IMR-90 (cell line): Measurements from ENCODE around the gene EPAS1. TPM values are rescaled to one million over a fixed set of nuclear protein-coding genes. Genes with fewer than 3 reads are reported as not detected.
A peak's percentile ranks its signal among the peaks of the same experiment; 100 is the strongest.

Experiments
- ATAC-seq: fragments of 200-7000 bp; cut with Tn5 transposase; 2 replicates; pipeline ENCODE4 v1.9.1; 2020; ENCODE audit warnings: low read depth, mild to moderate bottlenecking, moderate library complexity
- BruUV-seq: library from RNA; stranded (reverse); fragments of 400-500 nt; replicated peaks from 2 replicates; lab custom pipeline; 2021; lab: Mats Ljungman, UMichigan
- CTCF ChIA-PET: fragments of 300-600 bp; formaldehyde crosslinking; extraction: SDS; loops from one replicate; lab custom pipeline; 2021; ENCODE audit warnings: antibody characterized with exemption; lab: Yijun Ruan, JAX
- POLR2A ChIA-PET: fragments of 300-600 bp; sonication (Branson Sonifier 250); formaldehyde crosslinking; loops from one replicate; lab custom pipeline; 2022; ENCODE audit warnings: antibody characterized with exemption; ENCODE audit not compliant: unreplicated experiment; lab: Charles Lee
- DNase-seq: peaks from one replicate; pipeline ENCODE4 v3.0.0; 2013
- H2AFZ ChIP-seq: replicated peaks from 2 replicates; pipeline ENCODE3; 2013; ENCODE audit warnings: low read length, mild to moderate bottlenecking; ENCODE audit not compliant: poor library complexity
- H2AK5ac ChIP-seq: 2 replicates; pipeline ENCODE4 v1.6.1; 2013; ENCODE audit warnings: low read depth, low read length, inconsistent platforms
- H2AK9ac ChIP-seq: replicated peaks from 2 replicates; pipeline ENCODE3; 2013; ENCODE audit warnings: mild to moderate bottlenecking, low read depth, low read length, moderate library complexity; ENCODE audit not compliant: poor library complexity
- H2BK120ac ChIP-seq: 2 replicates; pipeline ENCODE4 v1.6.1; 2013; ENCODE audit warnings: low read depth, low read length, inconsistent platforms
- H2BK15ac ChIP-seq: 3 replicates; pipeline ENCODE4 v1.6.1; 2013; ENCODE audit warnings: low read depth, low read length, inconsistent platforms
- H2BK20ac ChIP-seq: 2 replicates; pipeline ENCODE4 v1.6.1; 2013; ENCODE audit warnings: low read depth, mild to moderate bottlenecking, inconsistent platforms, low read length, moderate library complexity
- H2BK5ac ChIP-seq: 2 replicates; pipeline ENCODE4 v1.6.1; 2013; ENCODE audit warnings: mild to moderate bottlenecking, low read depth, low read length, inconsistent platforms; ENCODE audit not compliant: poor library complexity, severe bottlenecking
- H3K14ac ChIP-seq: replicated peaks from 2 replicates; pipeline ENCODE4 v1.6.1; 2013; ENCODE audit warnings: low read depth, low read length, inconsistent platforms
- H3K18ac ChIP-seq: 2 replicates; pipeline ENCODE4 v1.6.1; 2013; ENCODE audit warnings: low read depth, low read length, control low read depth
- H3K23ac ChIP-seq: 2 replicates; pipeline ENCODE4 v1.6.1; 2013; ENCODE audit warnings: low read depth, low read length, inconsistent platforms
- H3K27ac ChIP-seq: 2 replicates; pipeline ENCODE4 v1.5.1; 2013; ENCODE audit warnings: mild to moderate bottlenecking, control low read depth, low read length; ENCODE audit not compliant: insufficient read depth
- H3K27me3 ChIP-seq: 2 replicates; pipeline ENCODE4 v1.6.1; 2013; ENCODE audit warnings: low read length; ENCODE audit not compliant: control insufficient read depth, insufficient read depth
- H3K36me3 ChIP-seq: 2 replicates; pipeline ENCODE4 v1.6.1; 2013; ENCODE audit warnings: low read length, mixed read lengths; ENCODE audit not compliant: control insufficient read depth, insufficient read depth
- H3K4ac ChIP-seq: 2 replicates; pipeline ENCODE4 v1.6.1; 2013; ENCODE audit warnings: low read depth, low read length, inconsistent platforms
- H3K4me1 ChIP-seq: 2 replicates; pipeline ENCODE4 v1.6.1; 2013; ENCODE audit warnings: low read length, mixed read lengths; ENCODE audit not compliant: control insufficient read depth, insufficient read depth
- H3K4me2 ChIP-seq: 2 replicates; pipeline ENCODE4 v1.6.1; 2013; ENCODE audit warnings: low read depth, mild to moderate bottlenecking, control low read depth, low read length, moderate library complexity
- H3K4me3 ChIP-seq: 2 replicates; pipeline ENCODE4 v1.5.1; 2013; ENCODE audit warnings: low read depth, mild to moderate bottlenecking, control low read depth, low read length, moderate library complexity; ENCODE audit not compliant: insufficient read depth
- H3K56ac ChIP-seq: 2 replicates; pipeline ENCODE4 v1.6.1; 2013; ENCODE audit warnings: low read length, inconsistent platforms; ENCODE audit not compliant: insufficient read depth; ENCODE audit errors: extremely low read depth
- H3K79me1 ChIP-seq, 2 experiments: 2 replicates each; pipeline ENCODE4 v1.6.1; 2013; ENCODE audit warnings: low read length in 2 of 2, inconsistent platforms in 1 of 2, low read depth in 1 of 2
- H3K9ac ChIP-seq: 2 replicates; pipeline ENCODE4 v1.6.1; 2013; ENCODE audit warnings: low read depth, low read length, control low read depth
- H3K9me1 ChIP-seq: 2 replicates; pipeline ENCODE4 v1.6.1; 2013; ENCODE audit warnings: low read length, inconsistent platforms; ENCODE audit not compliant: insufficient read depth
- H3K9me3 ChIP-seq: 2 replicates; pipeline ENCODE4 v1.6.1; 2013; ENCODE audit warnings: low read length; ENCODE audit not compliant: control insufficient read depth, insufficient read depth
- H4K20me1 ChIP-seq: 2 replicates; pipeline ENCODE4 v1.6.1; 2013; ENCODE audit warnings: low read length, inconsistent platforms; ENCODE audit not compliant: insufficient read depth
- H4K5ac ChIP-seq: 2 replicates; pipeline ENCODE4 v1.6.1; 2013; ENCODE audit warnings: mild to moderate bottlenecking, low read depth, low read length, control low read depth
- H4K8ac ChIP-seq, 2 experiments: 2 replicates each; pipeline ENCODE4 v1.6.1; 2013; ENCODE audit warnings: low read depth in 2 of 2, low read length in 2 of 2, control low read depth in 1 of 2, inconsistent platforms in 1 of 2
- H4K91ac ChIP-seq: 2 replicates; pipeline ENCODE4 v1.6.1; 2013; ENCODE audit warnings: low read depth, low read length, inconsistent platforms; ENCODE audit not compliant: insufficient read depth
- ELK1 ChIP-seq: fragments of 150-350 bp; IDR thresholded peaks from 2 replicates; pipeline ENCODE4 v1.6.1; 2016; ENCODE audit warnings: low read depth, mild to moderate bottlenecking, low read length, moderate library complexity, borderline replicate concordance
- RCOR1 ChIP-seq: IDR thresholded peaks from 2 replicates; pipeline ENCODE4 v1.6.1; 2012; ENCODE audit warnings: mild to moderate bottlenecking, low read length, improper control_type of control experiment; ENCODE audit not compliant: insufficient replicate concordance
- RFX5 ChIP-seq: IDR thresholded peaks from 2 replicates; pipeline ENCODE4 v1.8.0; 2012; ENCODE audit warnings: low read depth, mild to moderate bottlenecking, low read length, moderate library complexity
- WGBS, 2 experiments: methylation state at CpG; one replicate each; pipeline versions ENCODE4 v1.1.5 to v1.1.7; 2013; ENCODE audit warnings: missing lambda C conversion rate in 2 of 2; ENCODE audit not compliant: insufficient read length in 1 of 2; ENCODE audit errors: extremely low coverage in 2 of 2; 5-methylcytosine and 5-hydroxymethylcytosine counted together
- dilution Hi-C: fragments of 300-500 bp; cut with HindIII; formaldehyde crosslinking; loops from one replicate; pipeline ENCODE4 v1.14.3; 2018; ENCODE audit warnings: low sequenced_read_pairs; ENCODE audit not compliant: unreplicated experiment
- in situ Hi-C: fragments of 300-500 bp; cut with MboI; formaldehyde crosslinking; loops from 3 replicates; pipeline ENCODE4 v1.14.3; 2019; ENCODE audit warnings: low sequenced_read_pairs, inconsistent platforms, mixed read lengths
- intact Hi-C: fragments of 100-400 bp; cut with micrococcal nuclease; formaldehyde crosslinking; loops from 2 replicates; pipeline ENCODE4 v1.10.0; 2022
- polyA plus RNA-seq, 3 experiments: library from polyadenylated mRNA; depleted of rRNA; stranded (reverse); fragments of >200 nt; gene quantifications; 2 replicates each; pipeline ENCODE4 v1.2.3, GENCODE V29; 2012; ENCODE audit warnings: low replicate concordance in 1 of 3
- total RNA-seq: library from RNA; depleted of rRNA; stranded (reverse); fragments of >200 nt; gene quantifications from 2 replicates; pipeline ENCODE4 v1.2.3, GENCODE V29; 2012

EPAS1 gene
- total and polyA plus RNA-seq, 2 of the 4 experiments (the other 2 are of a cell fraction), result 40.7 to 120 TPM

- in situ Hi-C loops, result loop anchor here (5.0 to 25.0 kb wide), 2 partner anchors 54 to 671 kb away; no protein-coding TSS in a partner anchor
- Histone ChIP-seq H2AFZ (no peak overlapping the region), H2BK15ac (no peak overlapping the region), H3K18ac (no peak overlapping the region), H3K36me3 (peaks cover 20% of the 10 kb centered on the region), H4K5ac (no peak overlapping the region), H3K9ac (no peak overlapping the region), H4K91ac (no peak overlapping the region; the same call in 1 of the 2 replicates), H4K8ac (no peak overlapping the region; a peak in 1 of 4 replicates), H3K27ac (no peak overlapping the region), H3K4me1 (peaks cover 34% of the 10 kb centered on the region), H2AK9ac (no peak overlapping the region), H3K23ac (peak overlapping the region; percentile 11; the same call in 1 of the 2 replicates), H2AK5ac (peak overlapping the region; percentile 42; the same call in 1 of the 2 replicates), H3K56ac (no peak overlapping the region), H2BK20ac (no peak overlapping the region), H3K79me1 (peaks cover 27 to 95% of the 10 kb centered on the region in 2 experiments), H3K4me2 (no peak overlapping the region), H3K4me3 (no peak overlapping the region), H3K27me3 (no peaks in the 10 kb centered on the region), H2BK120ac (no peak overlapping the region), H3K4ac (no peak overlapping the region), H3K14ac (no peak overlapping the region), H2BK5ac (no peak overlapping the region), H3K9me3 (no peaks in the 10 kb centered on the region), H4K20me1 (peaks cover 98% of the 10 kb centered on the region), H3K9me1 (peaks cover 52% of the 10 kb centered on the region)
- POLR2A ChIA-PET, result interaction anchor here (0.6 kb wide), 1 partner anchor 11 kb away, joined by 3 read pairs; no protein-coding TSS in a partner anchor
- WGBS, 2 experiments, result no CpG with 5 or more reads among the region's 2 CpGs
- no TSS peak for BruUV-seq
- ATAC-seq (no peak), DNase-seq (no peak)
- intact Hi-C loops, result no loop called here
- CTCF ChIA-PET, result interaction anchor here (0.7 kb wide), 1 partner anchor 56 kb away, joined by 6 read pairs; no protein-coding TSS in a partner anchor
- TF ChIP-seq RFX5 (no peak), ELK1 (no peak), RCOR1 (no peak)
- dilution Hi-C loops, result no loop called here
These were observed 10.9 kb downstream of the EPAS1 start for GRCh38 chr2:46308081-46308480.
